Putamen (tissue), 1 donor: ENCODE data around the gene KDM5B.
"Not testable (repeated sequence)": the region's sequence is repeated elsewhere in the genome, so short reads cannot be mapped to it uniquely, and the experiment has no call there.

Source experiments
- DNase-seq: peaks from one replicate; pipeline ENCODE4 v3.0.0-alpha.2; 2016; ENCODE audit warnings: low spot score

KDM5B gene

GRCh38 chr1:202807926-202808757, at the start of gene KDM5B:
KDM5B (minus strand) TSS chr1:202808421; CDS start chr1:202808305, 116 bp downstream.
- DNase-seq: peak; percentile 58

GRCh38 chr1:202857136-202857610, 49.0 kb upstream of the KDM5B start:
- no peak for DNase-seq

- no peak for DNase-seq
Measured at GRCh38 chr1:202856014-202856413, 47.8 kb upstream of the KDM5B start.

GRCh38 chr1:202854787-202855186, 46.6 kb upstream of the KDM5B start:
- no peak for DNase-seq

- no peak for DNase-seq
Measured at GRCh38 chr1:202852163-202852904, 44.1 kb upstream of the KDM5B start.

- no peak for DNase-seq
Measured at GRCh38 chr1:202850593-202851362, 42.6 kb upstream of the KDM5B start.

- peak; percentile 61 for DNase-seq
Measured at GRCh38 chr1:202848191-202848542, 39.9 kb upstream of the KDM5B start.

GRCh38 chr1:202844935-202845334, 36.7 kb upstream of the KDM5B start:
- no peak for DNase-seq

GRCh38 chr1:202844259-202844658, 36.0 kb upstream of the KDM5B start:
- DNase-seq: no peak

GRCh38 chr1:202843081-202843480, 34.9 kb upstream of the KDM5B start:
- DNase-seq: no peak

GRCh38 chr1:202837746-202838262, 29.6 kb upstream of the KDM5B start:
- no peak for DNase-seq

GRCh38 chr1:202836623-202837403, 28.6 kb upstream of the KDM5B start:
- no peak for DNase-seq

- DNase-seq: no peak
Measured at GRCh38 chr1:202835548-202836072, 27.4 kb upstream of the KDM5B start.

- no peak for DNase-seq
Measured at GRCh38 chr1:202834771-202835547, 26.7 kb upstream of the KDM5B start.

GRCh38 chr1:202831906-202832305, 23.7 kb upstream of the KDM5B start:
- DNase-seq: no peak

GRCh38 chr1:202829223-202829622, 21.0 kb upstream of the KDM5B start:
- not testable (repeated sequence) for DNase-seq

- no peak for DNase-seq
Measured at GRCh38 chr1:202825748-202826147, 17.5 kb upstream of the KDM5B start.

GRCh38 chr1:202821467-202821866, 13.2 kb upstream of the KDM5B start:
- no peak for DNase-seq

- DNase-seq: no peak
Measured at GRCh38 chr1:202818819-202819218, 10.6 kb upstream of the KDM5B start.

GRCh38 chr1:202815120-202815519, 6.9 kb upstream of the KDM5B start:
- DNase-seq: no peak
